HUES64 (cell line): ENCODE results near the gene CES1. TPM values are rescaled to one million over a fixed set of nuclear protein-coding genes. Genes with fewer than 3 reads are reported as not detected.
"Not testable (repeated sequence)": the region's sequence is repeated elsewhere in the genome, so short reads cannot be mapped to it uniquely, and the experiment has no call there.

Experiments used
- H3K27ac ChIP-seq: 2 replicates; pipeline ENCODE4 v1.7.0; 2013; ENCODE audit warnings: low read depth, low read length, inconsistent platforms
- H3K27me3 ChIP-seq: 2 replicates; pipeline ENCODE4 v1.6.1; 2013; ENCODE audit warnings: mild to moderate bottlenecking, low read length; ENCODE audit not compliant: insufficient read depth
- H3K36me3 ChIP-seq: 2 replicates; pipeline ENCODE4 v1.6.1; 2013; ENCODE audit warnings: mild to moderate bottlenecking, low read length; ENCODE audit not compliant: insufficient read depth
- H3K4me1 ChIP-seq: 2 replicates; pipeline ENCODE4 v1.6.1; 2013; ENCODE audit warnings: mild to moderate bottlenecking, low read length, moderate library complexity; ENCODE audit not compliant: insufficient read depth
- H3K4me3 ChIP-seq: 2 replicates; pipeline ENCODE4 v1.5.1; 2013; ENCODE audit warnings: mild to moderate bottlenecking, low read length, moderate library complexity
- H3K9ac ChIP-seq: 2 replicates; pipeline ENCODE4 v1.6.1; 2013; ENCODE audit warnings: mild to moderate bottlenecking, low read depth, low read length
- H3K9me3 ChIP-seq: 2 replicates; pipeline ENCODE4 v1.6.1; 2013; ENCODE audit warnings: low read depth, low read length; ENCODE audit not compliant: insufficient read depth
- WGBS: fragments of 150-250, 120-280 bp; methylation state at CpG from one replicate; pipeline ENCODE4 v1.1.7; 2013; ENCODE audit warnings: missing lambda C conversion rate; 5-methylcytosine and 5-hydroxymethylcytosine counted together
- polyA plus RNA-seq, 2 experiments: library from polyadenylated mRNA; stranded (reverse); fragments of 50-300 nt; gene quantifications; one replicate each; pipeline ENCODE4 v1.2.3, GENCODE V29; 2013

The CES1 gene
- polyA plus RNA-seq (2013, experiment 1 of 2), result not detected
- polyA plus RNA-seq (2013, experiment 2 of 2), result not detected

DNA sequence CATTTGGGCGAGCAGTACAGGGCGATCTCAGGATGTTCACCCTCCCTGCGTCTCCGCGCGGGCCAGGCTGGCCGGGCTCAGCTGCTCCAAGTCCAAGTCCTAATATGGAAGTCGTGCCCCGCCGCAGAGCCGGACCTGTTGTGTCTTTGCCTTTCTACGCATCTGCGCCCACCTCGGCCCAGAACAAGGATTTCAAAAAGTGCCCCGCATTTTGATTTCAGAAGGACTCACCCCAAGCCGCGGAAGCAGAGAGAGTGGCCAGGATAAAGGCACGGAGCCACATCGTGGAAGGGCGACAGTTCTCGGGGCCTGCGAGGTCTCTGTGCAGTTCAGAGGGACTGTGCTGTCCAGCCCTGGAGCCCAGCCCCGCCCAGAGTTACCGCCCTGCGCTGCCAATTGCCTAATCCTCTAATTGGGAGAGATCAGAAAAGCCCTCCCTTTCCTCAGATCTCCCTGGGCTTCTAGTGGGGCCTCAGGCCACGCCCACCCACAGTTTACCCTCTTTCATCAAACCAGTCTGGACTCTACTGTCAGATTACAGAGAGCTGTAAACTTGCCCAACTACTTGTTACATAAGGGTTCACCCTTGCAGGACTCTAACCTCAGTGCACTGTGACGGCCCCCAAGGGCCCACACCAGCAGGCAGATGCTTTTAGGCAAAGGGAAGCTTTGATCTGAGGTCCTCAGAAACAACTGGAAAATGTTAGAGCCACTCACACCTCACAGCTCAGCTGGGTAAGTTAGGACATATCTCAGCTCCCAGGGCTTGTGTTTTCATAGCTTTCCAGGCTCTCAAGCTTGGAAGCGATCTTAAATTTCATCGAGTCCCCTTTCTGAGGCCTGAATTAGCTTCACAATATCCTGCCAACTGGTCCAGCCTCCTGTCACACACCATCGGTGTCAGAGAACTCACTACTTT, at the start of gene CES1:
Gene CES1, minus strand, starts transcription at position 324 of the 919 bp plus-strand sequence. Its CDS starts 41 bp downstream, at position 283.
- Histone ChIP-seq H3K9me3 (no peaks in the 10 kb centered on the region), H3K9ac (no peak within 1 kb of the TSS), H3K4me3 (no peak within 1 kb of the TSS), H3K4me1 (no peaks in the 10 kb centered on the region), H3K27ac (no peak within 1 kb of the TSS), H3K27me3 (no peaks in the 10 kb centered on the region), H3K36me3 (no peaks in the 10 kb centered on the region)
- 90% methylated on average over 30 of the region's 30 CpGs for WGBS

DNA sequence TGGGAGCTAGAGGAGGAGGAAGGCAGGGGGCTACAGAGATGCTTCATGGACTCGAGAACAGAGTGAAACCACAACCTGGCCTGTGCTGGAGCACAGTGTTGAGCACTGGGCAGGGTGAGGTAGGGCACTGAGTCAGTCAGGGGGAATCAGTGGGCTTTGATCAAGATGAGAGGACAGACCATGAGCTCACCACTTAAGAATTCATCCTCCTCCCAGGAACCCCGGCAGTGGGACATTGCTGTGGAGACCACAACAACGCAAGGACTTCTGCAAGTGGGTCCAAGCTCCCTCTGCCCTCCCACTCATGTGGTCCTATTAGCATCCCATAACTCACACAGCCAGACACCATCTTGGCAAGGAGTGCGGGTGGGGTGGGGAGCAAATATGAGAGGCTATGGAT, 44.0 kb upstream of the CES1 start:
- 62% methylated on average over 4 of the region's 4 CpGs for WGBS
- H3K4me3 ChIP-seq, result no peak overlapping the region
- no peak overlapping the region for H3K9ac ChIP-seq

DNA sequence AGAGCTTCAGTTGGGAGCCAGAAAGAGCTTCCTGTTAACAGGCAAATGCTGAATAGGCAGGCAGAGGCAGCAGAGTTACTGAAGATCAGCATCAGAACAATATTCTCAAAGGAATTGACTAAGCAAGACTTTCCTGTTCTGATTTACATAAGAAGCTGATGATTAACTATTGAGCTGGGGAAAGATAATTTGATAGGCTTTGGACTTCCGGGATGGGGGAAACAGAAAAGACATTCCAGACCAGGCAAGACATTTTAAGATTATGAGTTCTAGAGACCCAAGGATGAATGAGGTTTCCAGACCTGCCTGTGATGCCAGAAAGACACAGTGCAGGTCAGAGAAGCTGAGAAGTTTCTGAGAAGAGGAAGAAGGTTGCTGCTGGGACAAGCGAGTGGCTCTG, 42.4 kb upstream of the CES1 start, which contains the start of gene CES5A:
Gene CES5A, minus strand, starts transcription at position 101 of the 400 bp plus-strand sequence. CDS start 152 bp downstream, outside the sequence.
- H3K36me3 ChIP-seq, result no peaks in the 10 kb centered on the region
- no peak within 1 kb of the TSS for H3K4me3 ChIP-seq
- H3K9me3 ChIP-seq, result no peaks in the 10 kb centered on the region
- no peaks in the 10 kb centered on the region for H3K4me1 ChIP-seq
- H3K27ac ChIP-seq, result no peak within 1 kb of the TSS
- no peaks in the 10 kb centered on the region for H3K27me3 ChIP-seq
- WGBS, result 93% methylated on average over 2 of the region's 2 CpGs
- no peak within 1 kb of the TSS for H3K9ac ChIP-seq

More for the DNA sequence above, 44.0 kb upstream of the CES1 start:
- Histone ChIP-seq H3K27me3 (no peaks in the 10 kb centered on the region), H3K27ac (no peak overlapping the region), H3K4me1 (no peaks in the 10 kb centered on the region), H3K9me3 (no peaks in the 10 kb centered on the region), H3K36me3 (no peaks in the 10 kb centered on the region)

DNA sequence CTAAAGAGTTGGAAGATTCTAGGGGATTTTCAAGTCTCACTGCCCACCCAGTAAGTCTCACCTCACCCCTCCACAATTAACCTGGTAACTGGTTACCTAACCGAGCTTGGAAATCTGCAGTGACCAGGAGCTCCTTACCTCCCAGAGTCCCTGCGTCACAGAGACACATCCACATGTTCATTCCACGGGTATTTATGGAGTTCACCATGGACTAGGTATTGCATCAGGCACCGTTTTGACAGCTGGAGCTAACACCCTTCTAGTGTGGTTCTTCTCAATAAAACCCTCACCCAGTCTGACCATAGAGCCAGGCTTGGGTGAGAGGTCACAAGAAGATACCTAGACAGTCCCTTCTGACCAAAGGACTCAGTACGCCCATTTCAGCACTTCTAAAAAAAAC, 40.2 kb upstream of the CES1 start:
- Histone ChIP-seq H3K4me3 (no peak overlapping the region), H3K36me3 (no peaks in the 10 kb centered on the region), H3K9ac (no peak overlapping the region), H3K4me1 (no peaks in the 10 kb centered on the region), H3K27ac (no peak overlapping the region), H3K27me3 (no peaks in the 10 kb centered on the region), H3K9me3 (no peaks in the 10 kb centered on the region)
- WGBS, result 96% methylated on average over 5 of the region's 5 CpGs

DNA sequence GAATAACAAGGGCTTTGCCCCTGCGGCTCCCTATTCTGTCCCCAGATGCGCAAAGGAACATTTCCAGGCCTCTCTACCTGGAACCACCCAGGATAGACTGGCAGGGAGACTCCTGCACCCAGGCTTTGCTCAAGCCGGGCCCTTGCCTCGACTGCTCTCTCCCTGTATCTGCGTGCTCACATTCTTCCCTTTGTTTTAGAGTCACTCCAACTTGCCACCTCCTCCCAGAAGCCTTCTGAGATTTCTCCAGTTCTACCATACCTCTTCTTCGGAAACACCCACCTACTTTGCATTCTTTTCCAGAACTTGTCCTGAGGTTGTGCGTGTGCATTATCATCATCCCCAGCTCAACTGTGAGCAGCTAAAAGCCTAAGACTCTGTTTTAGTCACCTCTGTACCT, 39.2 kb upstream of the CES1 start:
- no peak overlapping the region for H3K4me3 ChIP-seq
- H3K27me3 ChIP-seq, result no peaks in the 10 kb centered on the region
- H3K27ac ChIP-seq, result no peak overlapping the region
- H3K9me3 ChIP-seq, result no peaks in the 10 kb centered on the region
- H3K36me3 ChIP-seq, result no peaks in the 10 kb centered on the region
- 81% methylated on average over 7 of the region's 7 CpGs for WGBS
- H3K4me1 ChIP-seq, result no peaks in the 10 kb centered on the region
- H3K9ac ChIP-seq, result no peak overlapping the region

DNA sequence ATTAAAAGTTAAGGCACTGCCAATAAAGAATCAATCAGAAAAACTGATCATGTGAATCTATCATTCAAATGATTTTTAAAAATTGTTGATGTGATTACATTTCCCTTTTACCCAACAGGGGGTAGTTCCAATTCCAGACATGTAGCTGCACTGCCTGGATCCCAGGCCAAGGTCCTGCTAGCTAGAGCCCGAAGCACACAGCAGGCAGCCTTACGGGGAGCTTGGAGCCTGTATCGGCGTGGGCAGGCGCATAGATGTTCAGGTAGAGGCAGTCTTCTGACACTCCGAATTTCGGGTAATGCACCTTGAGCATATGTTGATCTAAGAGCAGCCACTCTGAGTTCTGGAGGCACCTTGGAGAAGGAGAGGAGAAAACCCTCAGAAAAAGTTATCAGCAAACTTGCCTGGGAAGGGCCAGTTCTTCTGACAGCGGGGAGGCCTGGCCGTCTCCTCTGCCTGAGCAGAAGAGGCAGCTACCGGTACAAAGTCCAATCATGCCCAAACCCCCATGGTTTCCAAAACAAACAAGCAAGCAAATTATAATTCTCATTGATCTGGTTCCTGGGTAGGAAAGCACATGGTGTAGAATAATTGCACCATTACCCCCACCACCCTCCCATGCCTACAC, 38.6 kb upstream of the CES1 start:
- WGBS, result 93% methylated on average over 10 of the region's 10 CpGs
- Histone ChIP-seq H3K4me1 (no peaks in the 10 kb centered on the region), H3K27me3 (no peaks in the 10 kb centered on the region)

DNA sequence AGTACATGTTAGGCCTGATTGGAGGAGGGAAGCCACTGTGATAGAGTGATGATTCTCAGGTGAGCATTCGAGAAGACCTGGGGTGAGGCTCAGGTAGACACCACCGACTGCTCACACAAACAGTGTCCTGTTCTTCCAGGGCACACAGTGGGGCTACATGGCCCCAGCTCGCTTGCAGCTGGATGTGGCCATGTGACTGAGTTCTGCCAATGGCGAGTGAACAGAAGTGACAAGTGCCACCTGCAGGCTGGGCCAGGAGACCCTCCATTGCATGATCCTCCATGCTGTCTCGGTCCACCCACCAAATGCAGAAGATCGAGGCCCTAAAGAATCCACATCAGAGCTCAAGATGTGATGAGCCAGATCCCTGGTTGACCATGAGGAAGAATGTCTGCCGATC, 36.1 kb upstream of the CES1 start:
- Histone ChIP-seq H3K4me1 (no peaks in the 10 kb centered on the region), H3K9ac (no peak overlapping the region), H3K4me3 (no peak overlapping the region), H3K9me3 (no peaks in the 10 kb centered on the region), H3K36me3 (no peaks in the 10 kb centered on the region), H3K27ac (no peak overlapping the region), H3K27me3 (no peaks in the 10 kb centered on the region)
- WGBS, result 94% methylated on average over 7 of the region's 7 CpGs

More for the DNA sequence above, 38.6 kb upstream of the CES1 start:
- H3K9ac ChIP-seq, result no peak overlapping the region
- no peak overlapping the region for H3K4me3 ChIP-seq
- H3K36me3 ChIP-seq, result no peaks in the 10 kb centered on the region
- H3K27ac ChIP-seq, result no peak overlapping the region
- H3K9me3 ChIP-seq, result no peaks in the 10 kb centered on the region

DNA sequence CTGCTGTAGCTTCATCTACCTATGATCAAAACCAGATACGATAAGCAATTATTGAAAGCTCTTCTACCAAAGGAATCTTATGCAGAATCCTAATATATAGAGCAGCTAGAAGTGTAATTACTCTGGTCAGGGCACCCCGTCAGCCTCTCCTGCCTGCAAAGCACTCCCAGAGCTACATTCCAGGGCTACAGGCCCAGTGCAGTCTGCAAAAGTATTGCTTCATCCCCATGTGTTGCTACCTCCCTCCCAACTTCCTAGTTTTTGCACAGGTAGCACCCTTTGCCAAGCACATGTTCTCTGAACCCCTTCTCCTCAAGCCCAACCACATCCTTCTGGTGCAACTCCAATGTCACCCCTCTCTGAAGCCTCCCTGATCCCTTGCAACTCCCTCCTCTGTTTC, 35.2 kb upstream of the CES1 start:
- H3K9me3 ChIP-seq, result no peaks in the 10 kb centered on the region
- H3K4me3 ChIP-seq, result no peak overlapping the region
- H3K36me3 ChIP-seq, result no peaks in the 10 kb centered on the region
- no peaks in the 10 kb centered on the region for H3K4me1 ChIP-seq
- 100% methylated on average over 2 of the region's 2 CpGs for WGBS
- no peak overlapping the region for H3K9ac ChIP-seq
- no peak overlapping the region for H3K27ac ChIP-seq
- no peaks in the 10 kb centered on the region for H3K27me3 ChIP-seq

DNA sequence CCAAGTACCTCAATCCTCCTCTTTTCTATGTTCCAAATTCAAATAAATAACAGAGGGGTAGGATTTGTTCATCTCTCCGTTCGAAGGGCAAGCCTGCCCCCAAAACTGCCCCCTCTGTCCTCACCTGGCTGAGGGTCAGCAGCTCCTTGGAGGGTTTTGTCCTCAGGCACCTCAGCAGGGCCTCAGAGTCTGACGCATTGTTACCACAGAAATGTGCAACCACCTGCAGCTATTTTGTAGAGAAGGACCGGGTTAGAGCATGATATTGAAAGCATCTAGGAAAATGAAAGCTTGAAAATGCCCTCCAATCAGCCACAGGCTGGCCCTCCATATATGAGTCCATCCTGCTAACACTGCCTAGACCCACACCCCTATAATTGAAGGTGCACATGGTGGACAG, 28.4 kb upstream of the CES1 start:
- WGBS, result 87% methylated on average over 4 of the region's 4 CpGs
- no peaks in the 10 kb centered on the region for H3K27me3 ChIP-seq
- H3K4me3 ChIP-seq, result no peak overlapping the region

DNA sequence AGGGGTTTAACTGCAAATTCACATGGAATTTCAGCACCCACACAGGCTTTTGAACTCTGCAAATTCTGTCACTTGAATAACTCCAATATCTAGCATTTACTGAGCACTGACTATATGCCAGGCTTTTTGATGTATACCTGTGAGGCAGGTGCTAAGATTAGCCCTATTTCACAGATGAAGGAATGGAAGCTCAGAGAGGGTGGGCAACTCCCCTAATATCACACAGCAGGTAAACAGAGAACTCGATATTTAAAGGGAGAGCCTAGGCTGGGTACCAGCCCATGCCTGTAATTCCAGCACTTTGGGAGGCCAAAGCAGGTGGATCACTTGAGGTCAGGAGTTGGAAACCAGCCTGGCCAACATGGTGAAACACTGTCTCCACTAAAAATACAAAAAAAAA, 24.8 kb upstream of the CES1 start:
- H3K27me3 ChIP-seq, H3K9me3 ChIP-seq: not testable (repeated sequence)
- 90% methylated on average over 1 of the region's 1 CpG for WGBS

More for the DNA sequence above, 28.4 kb upstream of the CES1 start:
- Histone ChIP-seq H3K9ac (no peak overlapping the region), H3K9me3 (no peaks in the 10 kb centered on the region), H3K27ac (no peak overlapping the region), H3K4me1 (no peaks in the 10 kb centered on the region), H3K36me3 (no peaks in the 10 kb centered on the region)

DNA sequence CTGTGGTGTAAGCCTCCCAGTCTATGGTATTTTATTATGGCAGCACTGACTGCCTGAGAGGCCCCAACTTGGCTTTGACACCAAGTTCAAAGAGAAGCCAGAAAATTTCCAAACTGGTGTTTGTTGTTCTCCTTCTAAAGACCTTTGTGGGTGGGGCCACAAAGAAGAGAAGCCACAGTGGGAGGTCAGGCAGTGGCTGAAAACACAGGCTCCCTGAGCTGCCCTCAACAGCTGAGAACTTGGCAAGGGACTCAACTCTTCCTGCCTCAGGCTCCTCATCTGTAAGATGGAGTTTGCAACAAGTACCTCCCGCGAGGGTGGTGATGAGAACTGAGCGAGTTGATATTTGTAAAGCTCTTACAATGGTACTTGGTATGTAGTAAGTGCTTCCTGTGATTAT, 24.1 kb upstream of the CES1 start:
- WGBS, result 91% methylated on average over 3 of the region's 3 CpGs
- H3K4me3 ChIP-seq, result no peak overlapping the region
- no peaks in the 10 kb centered on the region for H3K4me1 ChIP-seq
- H3K9me3 ChIP-seq, result no peaks in the 10 kb centered on the region
- no peak overlapping the region for H3K9ac ChIP-seq
- no peaks in the 10 kb centered on the region for H3K36me3 ChIP-seq
- no peak overlapping the region for H3K27ac ChIP-seq
- H3K27me3 ChIP-seq, result no peaks in the 10 kb centered on the region

More for the DNA sequence above, 24.8 kb upstream of the CES1 start:
- not testable (repeated sequence) for H3K4me1 ChIP-seq, H3K27ac ChIP-seq, H3K9ac ChIP-seq, H3K36me3 ChIP-seq, H3K4me3 ChIP-seq
